ENCODE data around the gene ALAS1.

GRCh38 chr3:52246728-52247408, 48.9 kb downstream of the ALAS1 start:
- TF ChIP-seq, protein P1, sequence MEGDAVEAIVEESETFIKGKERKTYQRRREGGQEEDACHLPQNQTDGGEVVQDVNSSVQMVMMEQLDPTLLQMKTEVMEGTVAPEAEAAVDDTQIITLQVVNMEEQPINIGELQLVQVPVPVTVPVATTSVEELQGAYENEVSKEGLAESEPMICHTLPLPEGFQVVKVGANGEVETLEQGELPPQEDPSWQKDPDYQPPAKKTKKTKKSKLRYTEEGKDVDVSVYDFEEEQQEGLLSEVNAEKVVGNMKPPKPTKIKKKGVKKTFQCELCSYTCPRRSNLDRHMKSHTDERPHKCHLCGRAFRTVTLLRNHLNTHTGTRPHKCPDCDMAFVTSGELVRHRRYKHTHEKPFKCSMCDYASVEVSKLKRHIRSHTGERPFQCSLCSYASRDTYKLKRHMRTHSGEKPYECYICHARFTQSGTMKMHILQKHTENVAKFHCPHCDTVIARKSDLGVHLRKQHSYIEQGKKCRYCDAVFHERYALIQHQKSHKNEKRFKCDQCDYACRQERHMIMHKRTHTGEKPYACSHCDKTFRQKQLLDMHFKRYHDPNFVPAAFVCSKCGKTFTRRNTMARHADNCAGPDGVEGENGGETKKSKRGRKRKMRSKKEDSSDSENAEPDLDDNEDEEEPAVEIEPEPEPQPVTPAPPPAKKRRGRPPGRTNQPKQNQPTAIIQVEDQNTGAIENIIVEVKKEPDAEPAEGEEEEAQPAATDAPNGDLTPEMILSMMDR (IDR thresholded peaks at IDR 0.05; ENCODE audit: low read depth, low read length): no peak
- TF ChIP-seq EZH2phosphoT487 (IDR thresholded peaks at IDR 0.05; ENCODE audit: low read depth): no peak
